Hematopoietic multipotent progenitor cell treated with erythropoietin and hydrocortisone succinate and interleukin-3 and kit ligand, for 6 days (in vitro differentiated cells): Measurements from ENCODE around the gene KAZALD1.
A peak's percentile ranks its signal among the peaks of the same experiment; 100 is the strongest.

Source experiments
- DNase-seq: peaks from one replicate; pipeline ENCODE4 v3.0.0-alpha.2; 2015

KAZALD1 gene

GRCh38 chr10:101047961-101048892 lies 13.6 kb upstream of the KAZALD1 start:
- DNase-seq: no peak

GRCh38 chr10:101050208-101051069 lies 11.3 kb upstream of the KAZALD1 start:
- DNase-seq: peak; percentile 75

- no peak for DNase-seq
These were observed 9.5 kb upstream of the KAZALD1 start for GRCh38 chr10:101052285-101052684.

- no peak for DNase-seq
These were observed 8.3 kb upstream of the KAZALD1 start for GRCh38 chr10:101053516-101053915.

GRCh38 chr10:101054351-101054750 lies 7.4 kb upstream of the KAZALD1 start:
- DNase-seq: peak; percentile 41

GRCh38 chr10:101054876-101055275 lies 6.9 kb upstream of the KAZALD1 start:
- DNase-seq: no peak

- DNase-seq: peak; percentile 35
These were observed 6.4 kb upstream of the KAZALD1 start for GRCh38 chr10:101055411-101055810.

- DNase-seq: no peak
These were observed 5.2 kb upstream of the KAZALD1 start for GRCh38 chr10:101056365-101057151.

GRCh38 chr10:101060036-101060950 lies 1.5 kb upstream of the KAZALD1 start:
- peak; percentile 97 for DNase-seq

- peak; percentile 97 for DNase-seq
These were observed 702 bp upstream of the KAZALD1 start for GRCh38 chr10:101060951-101061623.

- peak; percentile 91 for DNase-seq
These were observed 652 bp downstream of the KAZALD1 start for GRCh38 chr10:101062232-101063049.

GRCh38 chr10:101063050-101063525 lies 1.3 kb downstream of the KAZALD1 start:
- DNase-seq: peak; percentile 94

GRCh38 chr10:101063548-101064414 lies 2.0 kb downstream of the KAZALD1 start:
- DNase-seq: peak; percentile 52

GRCh38 chr10:101064415-101065030 lies 2.7 kb downstream of the KAZALD1 start:
- no peak for DNase-seq

- peak; percentile 44 for DNase-seq
These were observed 3.8 kb downstream of the KAZALD1 start for GRCh38 chr10:101065481-101066145.

- peak; percentile 93 for DNase-seq
These were observed 4.5 kb downstream of the KAZALD1 start for GRCh38 chr10:101066146-101066895.

- DNase-seq: peak; percentile 43
These were observed 5.1 kb downstream of the KAZALD1 start for GRCh38 chr10:101066896-101067355.
